ENCODE results near the gene ST6GALNAC6.
"Not testable (repeated sequence)": the region's sequence is repeated elsewhere in the genome, so short reads cannot be mapped to it uniquely, and the experiment has no call there.

Gene ST6GALNAC6

DNA sequence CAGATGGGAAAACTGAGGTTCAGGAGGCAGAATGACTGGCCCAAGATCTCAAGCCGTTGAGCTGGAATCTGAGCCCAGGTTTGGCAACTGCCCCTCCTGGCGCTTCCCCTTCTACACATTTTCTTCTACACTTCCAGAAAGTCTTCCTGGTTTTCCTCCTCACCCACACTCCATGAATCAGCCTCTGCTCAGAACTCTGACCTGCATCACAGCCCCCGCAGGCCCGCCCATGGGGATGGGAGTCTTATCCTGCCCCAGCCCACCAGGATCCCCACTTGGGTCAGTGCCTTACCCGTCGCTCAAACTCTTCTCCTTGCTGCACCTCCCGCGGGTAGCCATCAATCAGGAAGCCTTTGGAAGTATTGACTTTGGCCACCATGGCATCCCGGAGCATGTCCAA lies 27.9 kb downstream of the ST6GALNAC6 start:
- DNase-seq = no peak

GRCh38 chr9:127870887-127871286 lies 28.5 kb downstream of the ST6GALNAC6 start:
- DNase-seq = no peak

GRCh38 chr9:127870153-127870491 lies 29.3 kb downstream of the ST6GALNAC6 start:
- not testable (repeated sequence) for DNase-seq

DNA sequence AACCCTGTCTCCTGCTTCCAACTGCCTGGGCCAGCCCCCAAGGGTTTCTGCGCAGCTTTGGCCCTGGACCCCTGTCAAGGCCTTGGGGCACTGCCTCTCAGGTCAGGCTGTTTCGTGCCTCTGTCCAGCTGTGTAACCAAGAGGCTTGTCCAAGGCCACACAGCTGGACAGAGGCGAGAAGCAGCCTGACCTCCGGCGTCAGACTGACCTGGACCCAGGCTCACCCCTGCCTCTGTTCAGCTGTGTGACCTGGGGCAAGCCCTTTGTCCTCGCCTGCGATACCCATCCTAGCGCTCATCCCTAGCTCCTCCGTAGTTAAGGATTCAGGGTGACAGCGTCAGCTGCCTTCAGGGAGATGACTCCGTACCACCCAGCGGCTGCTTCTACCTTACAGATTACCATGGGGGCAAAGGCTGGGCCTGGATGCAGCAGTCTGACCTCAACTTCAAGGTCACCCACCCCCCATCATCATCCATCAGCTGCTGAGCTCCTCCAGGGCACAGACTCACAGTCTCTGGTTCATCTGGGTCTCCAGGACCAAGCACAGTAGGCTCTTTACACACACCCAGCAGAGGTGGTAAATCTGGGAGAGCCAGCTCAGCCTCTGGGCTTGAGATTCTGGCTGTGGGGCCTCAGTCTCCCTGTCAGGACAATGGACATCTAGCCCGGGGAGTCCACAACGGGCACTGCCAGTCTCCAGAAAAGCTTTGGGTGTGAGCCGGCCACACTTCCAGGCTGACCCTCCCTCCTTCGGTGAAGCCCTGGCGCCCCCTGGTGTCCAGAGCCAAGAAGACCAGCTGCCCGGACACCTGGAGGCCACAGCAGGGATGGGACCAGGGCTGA lies 29.9 kb downstream of the ST6GALNAC6 start:
- peak; percentile 69 for DNase-seq

DNA sequence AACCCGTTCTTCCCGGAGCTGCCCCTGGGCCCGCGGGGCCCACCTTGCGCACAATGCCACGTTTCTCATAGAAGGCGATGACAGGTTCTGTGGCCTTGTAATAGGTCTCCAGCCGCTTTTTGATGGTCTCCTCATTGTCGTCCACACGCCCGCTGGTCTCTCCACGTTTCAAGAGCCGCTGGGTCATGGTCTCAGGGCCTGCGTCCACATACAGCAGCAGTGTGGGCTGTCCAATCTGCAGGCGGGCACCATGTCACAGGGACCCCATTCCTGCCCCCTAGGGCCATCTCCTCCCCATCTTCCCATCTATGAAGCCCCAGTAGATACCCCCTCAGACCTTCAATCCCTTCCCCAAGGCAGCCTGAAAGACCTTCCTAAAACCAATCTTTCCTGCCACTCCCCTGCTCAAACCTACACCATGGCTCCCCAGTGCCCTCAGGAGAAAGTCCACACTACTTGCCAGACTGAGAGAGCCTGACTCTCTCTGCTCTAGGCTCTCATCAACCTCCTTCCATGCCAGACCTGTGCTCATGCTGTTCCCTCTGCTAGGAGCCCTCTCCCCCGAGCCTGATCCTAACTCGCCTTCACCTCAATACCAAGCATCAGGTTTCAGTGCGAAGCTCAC lies 31.0 kb downstream of the ST6GALNAC6 start:
- no peak for DNase-seq

- no peak for DNase-seq
Measured at GRCh38 chr9:127867356-127868277, 31.8 kb downstream of the ST6GALNAC6 start.

GRCh38 chr9:127866535-127866934 lies 32.9 kb downstream of the ST6GALNAC6 start:
- DNase-seq = no peak

- DNase-seq = no peak
Measured at GRCh38 chr9:127865645-127866464, 33.5 kb downstream of the ST6GALNAC6 start.

- no peak for DNase-seq
Measured at GRCh38 chr9:127863191-127863621, 36.2 kb downstream of the ST6GALNAC6 start.

DNA sequence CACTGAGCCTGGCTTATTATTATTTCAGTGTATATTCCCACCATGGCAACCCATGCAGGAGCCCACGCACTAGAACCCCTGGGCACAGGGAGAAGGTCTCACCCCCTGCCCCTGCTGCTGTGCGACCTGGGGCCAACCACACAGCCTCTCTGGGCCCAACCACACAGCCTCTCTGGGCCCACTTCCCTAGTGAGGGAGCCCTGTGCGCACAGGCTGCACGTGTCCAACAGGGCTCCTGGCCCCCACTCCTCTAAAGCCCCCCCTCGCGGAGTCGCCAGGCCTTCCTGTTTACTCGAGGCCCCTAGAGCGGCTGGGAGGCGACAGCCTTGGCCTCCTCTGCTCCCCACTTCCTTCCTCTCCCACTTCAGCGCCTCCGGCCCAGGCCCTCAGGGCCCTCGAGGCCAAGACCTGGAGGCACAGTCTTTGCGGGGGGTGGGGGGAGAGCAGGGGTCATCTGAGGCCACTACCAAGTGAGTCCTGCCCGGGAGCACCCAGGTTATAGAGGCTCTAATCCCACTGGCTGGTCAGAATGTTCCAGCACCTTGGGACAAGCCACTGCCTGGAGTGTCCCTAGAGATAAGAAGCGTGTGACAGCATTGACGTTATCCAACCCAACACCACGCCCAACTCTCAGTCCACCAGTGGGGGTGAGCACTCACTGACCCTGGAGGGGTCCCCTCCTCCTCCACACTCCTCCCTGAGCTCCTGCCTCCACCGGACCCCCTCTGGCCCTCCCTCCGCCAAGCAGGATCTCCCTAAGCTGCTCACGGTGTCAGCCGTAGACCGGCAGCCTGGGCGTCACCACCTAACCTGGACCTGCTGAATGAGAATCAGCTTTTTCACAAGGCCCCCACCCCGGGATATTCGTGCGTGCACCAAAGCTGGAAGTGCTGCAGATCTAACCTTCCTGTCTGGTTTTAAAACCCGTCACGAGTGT lies 37.1 kb downstream of the ST6GALNAC6 start:
- no peak for DNase-seq

- no peak for DNase-seq
Measured at GRCh38 chr9:127860779-127861178, 38.6 kb downstream of the ST6GALNAC6 start.

- DNase-seq = no peak
Measured at GRCh38 chr9:127860260-127860659, 39.1 kb downstream of the ST6GALNAC6 start.

- DNase-seq = peak; percentile 8
Measured at GRCh38 chr9:127858041-127858512, 41.3 kb downstream of the ST6GALNAC6 start.

DNA sequence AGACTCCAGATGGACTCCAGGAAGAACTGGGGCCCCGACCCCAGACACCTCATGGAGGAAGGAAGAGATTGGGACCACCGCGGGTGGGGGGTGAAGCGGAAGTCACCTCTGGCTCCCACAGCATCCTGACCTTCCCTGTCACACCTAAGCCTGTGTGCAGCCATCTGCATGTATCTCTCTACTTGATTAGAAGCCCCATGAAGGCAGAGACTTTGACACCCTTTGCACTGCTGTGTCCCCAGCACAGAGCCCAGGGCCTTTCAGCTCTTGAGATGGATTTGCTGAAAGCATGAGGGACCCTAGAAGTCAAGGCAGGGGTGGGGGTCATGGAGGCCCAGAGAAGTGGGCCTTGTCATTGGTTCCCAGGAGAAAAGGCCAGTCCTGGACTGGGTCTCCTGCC lies 42.1 kb downstream of the ST6GALNAC6 start:
- DNase-seq = no peak

DNA sequence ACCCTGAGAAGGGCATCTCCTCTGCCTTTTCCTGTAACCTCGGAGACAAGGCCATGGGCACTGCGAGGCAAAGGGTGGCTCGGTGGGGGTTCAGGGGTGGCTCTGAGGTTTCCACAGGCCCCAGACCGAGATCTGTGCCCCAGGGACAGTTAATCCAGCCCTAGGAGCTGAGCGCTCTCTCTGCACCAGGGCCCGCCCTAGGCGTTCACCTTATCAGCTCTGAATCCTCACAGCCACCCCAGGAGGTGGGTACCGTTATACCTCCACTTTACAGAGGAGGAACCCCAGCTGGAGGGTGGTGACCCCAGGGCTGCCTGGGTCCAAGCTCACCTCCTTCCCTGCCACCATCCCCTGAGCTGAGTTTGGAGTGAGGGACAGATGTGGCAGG lies 42.7 kb downstream of the ST6GALNAC6 start:
- DNase-seq = no peak

DNA sequence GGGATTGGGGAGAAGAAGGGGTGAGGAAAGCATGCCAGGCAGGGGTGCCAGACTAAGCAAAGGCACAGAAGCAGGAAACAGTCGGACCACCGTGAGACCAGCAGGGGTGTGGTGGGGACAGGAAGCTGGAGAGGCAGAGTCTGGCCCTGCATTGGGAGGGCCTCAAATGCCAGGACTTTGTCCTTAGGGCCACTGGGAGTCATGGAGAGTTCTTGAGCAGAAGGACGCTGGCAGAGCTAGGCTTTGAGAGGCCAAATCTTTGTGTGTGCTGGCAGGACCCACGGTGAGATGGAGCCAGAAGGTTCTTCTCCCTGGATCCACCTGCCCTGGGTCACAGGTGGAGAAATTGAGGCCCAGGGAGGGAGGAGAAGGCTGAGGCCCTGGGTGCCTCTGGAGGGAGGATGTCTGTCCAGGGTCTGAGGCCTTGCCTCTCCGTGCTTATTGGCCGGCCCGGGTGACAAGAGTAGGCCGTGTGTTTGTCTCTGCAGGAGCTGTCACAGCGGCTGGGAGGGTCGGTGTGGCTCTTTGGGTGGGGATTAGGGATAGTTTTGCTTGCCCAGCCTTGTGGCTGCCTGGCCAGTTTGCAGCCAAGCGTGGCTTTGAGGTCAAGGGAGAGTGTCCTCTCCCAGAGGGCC lies 43.2 kb downstream of the ST6GALNAC6 start:
- no peak for DNase-seq

GRCh38 chr9:127855522-127855921 lies 43.9 kb downstream of the ST6GALNAC6 start:
- no peak for DNase-seq

- no peak for DNase-seq
Measured at GRCh38 chr9:127854960-127855359, 44.4 kb downstream of the ST6GALNAC6 start.

DNA sequence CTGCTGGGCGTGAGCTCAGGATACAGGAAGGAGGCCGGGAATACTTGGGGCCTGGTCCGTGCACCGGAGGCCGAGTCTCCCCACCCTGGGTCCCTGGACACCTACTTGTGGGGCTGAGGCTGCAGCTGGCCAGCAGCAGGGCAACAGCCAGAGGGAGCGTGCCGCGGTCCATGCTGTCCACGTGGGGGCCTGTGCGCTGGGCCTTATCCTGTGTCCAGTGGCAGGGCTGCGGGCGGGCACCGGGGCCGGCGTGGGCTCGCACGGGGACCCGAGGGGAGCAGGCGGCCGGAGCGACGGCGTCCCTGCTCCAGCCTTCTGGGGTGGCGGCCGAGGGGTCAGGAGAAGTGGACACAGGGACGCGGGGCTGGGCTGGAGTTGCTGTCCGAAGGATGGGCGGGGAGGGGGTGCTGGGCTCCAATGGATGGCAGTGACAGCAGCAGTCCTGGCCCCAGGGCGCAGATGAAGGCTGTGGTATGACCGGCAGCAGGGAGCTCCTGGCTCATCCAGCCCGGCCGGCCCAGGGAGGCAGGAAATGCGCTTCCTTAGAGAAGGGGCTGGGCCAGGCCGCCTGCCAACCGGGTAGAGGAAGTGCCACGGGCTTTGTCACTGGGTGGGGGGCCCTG lies 45.1 kb downstream of the ST6GALNAC6 start, which contains the start of gene ENG:
ENG (minus strand) TSS at position 475 of the 623 bp plus-strand sequence; CDS start at position 172, 303 bp downstream.
- DNase-seq = no peak

Data from NCI-H345 (cell line).